DLD1 (cell line): Measurements from ENCODE around the gene CHPF2.

Experiments used
- in situ Hi-C: cut with HindIII; loops from 2 replicates; pipeline ENCODE4 v1.10.0; 2017; ENCODE audit warnings: low sequenced_read_pairs

CHPF2 gene

DNA sequence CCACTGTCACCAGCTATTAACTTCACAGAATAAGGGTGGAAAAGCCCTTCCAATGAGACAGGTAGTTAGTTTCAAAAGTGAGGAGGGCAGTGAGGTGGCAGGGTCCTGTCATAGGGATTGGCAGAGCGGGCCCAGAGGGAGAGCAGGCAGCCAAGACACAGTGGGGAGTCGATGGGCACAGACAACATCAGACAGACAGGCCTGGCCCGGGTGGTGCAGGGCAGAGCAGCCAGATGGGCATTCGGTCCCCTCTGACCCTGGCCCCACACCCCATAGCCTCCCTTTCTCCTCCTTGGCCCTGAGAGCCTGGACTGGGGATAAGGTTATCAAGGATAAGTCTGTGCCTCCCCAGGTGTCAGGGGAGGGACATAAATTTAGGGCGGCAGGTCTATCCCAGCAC, 47.6 kb downstream of the CHPF2 start:
- in situ Hi-C loops: no loop called here

- in situ Hi-C loops: no loop called here
Measured at GRCh38 chr7:151280388-151281019, 48.2 kb downstream of the CHPF2 start.

- in situ Hi-C loops: no loop called here
Measured at GRCh38 chr7:151281686-151282085, 49.4 kb downstream of the CHPF2 start.

DNA sequence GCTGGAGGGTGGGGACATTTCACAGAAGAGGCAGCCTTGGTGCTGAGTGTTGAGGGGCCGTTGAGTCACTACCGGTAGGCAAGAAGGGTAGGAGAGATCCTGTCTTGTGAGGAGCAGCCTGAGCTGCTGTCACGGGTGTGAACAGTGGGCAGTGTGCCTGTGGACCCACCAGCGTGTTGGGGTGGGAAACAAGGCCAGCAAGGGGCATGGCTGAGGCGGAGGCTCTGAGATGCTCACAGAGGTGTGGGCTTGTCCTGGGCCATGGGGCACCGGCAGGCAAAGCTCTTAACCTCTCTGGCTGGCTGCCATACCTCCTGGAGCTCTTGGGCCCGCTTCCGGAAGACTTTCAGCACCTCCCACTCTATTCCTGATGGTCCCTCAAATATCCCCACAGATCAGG, 49.8 kb downstream of the CHPF2 start:
- in situ Hi-C loops: no loop called here

GRCh38 chr7:151283302-151283701, 51.0 kb downstream of the CHPF2 start:
- in situ Hi-C loops: no loop called here

DNA sequence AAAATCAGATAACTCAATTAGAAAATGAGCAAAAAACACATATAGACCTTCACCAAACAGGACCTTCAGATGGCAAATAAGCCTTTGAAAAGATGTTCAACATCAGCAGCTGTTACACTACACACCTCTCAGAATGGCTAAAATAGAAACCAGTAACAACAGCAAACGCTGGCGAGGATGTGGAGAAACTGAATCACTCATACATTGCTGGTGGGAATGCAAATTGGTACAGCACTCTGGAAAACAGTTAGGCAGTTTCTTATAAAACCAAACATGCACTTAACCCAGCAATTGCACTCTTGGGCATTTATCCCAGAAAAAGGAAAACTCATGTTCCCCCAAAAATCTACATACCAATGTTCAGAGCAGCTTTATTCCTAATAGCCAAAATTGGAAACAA, 53.9 kb downstream of the CHPF2 start:
- in situ Hi-C loops: no loop called here
